Thoracic aorta (tissue), 2 donors: ENCODE data around the gene CDHR1. TPM values are rescaled to one million over a fixed set of nuclear protein-coding genes. Genes with fewer than 3 reads are reported as not detected.
"Not testable (repeated sequence)": the region's sequence is repeated elsewhere in the genome, so short reads cannot be mapped to it uniquely, and the experiment has no call there.

Experiments
- ATAC-seq: fragments of 150-250 bp; one replicate; pipeline ENCODE4 v1.8.0; 2017; ENCODE audit warnings: low read depth; ENCODE audit not compliant: insufficient number of reproducible peaks, low FRiP score
- DNase-seq: peaks from one replicate; pipeline ENCODE4 v3.0.0-alpha.2; 2020; ENCODE audit warnings: low spot score
- H3K27ac ChIP-seq, 2 donors: fragments of 200-600 bp; sonication (generic); 1 replicate in 1 of 2; 2 replicates in 1 of 2; pipeline ENCODE4 v1.5.1; 2016; ENCODE audit warnings: mild to moderate bottlenecking in 2 of 2, moderate library complexity in 2 of 2
- H3K27me3 ChIP-seq: fragments of 200-600 bp; sonication (generic); replicated peaks from 2 replicates; pipeline ENCODE4 v1.6.0; 2016; ENCODE audit warnings: mild to moderate bottlenecking; ENCODE audit not compliant: insufficient read depth
- H3K36me3 ChIP-seq: fragments of 200-600 bp; sonication (generic); one replicate; pipeline ENCODE4 v1.5.1; 2016
- H3K4me1 ChIP-seq, 2 donors: fragments of 200-600 bp; sonication (generic); 1 replicate in 1 of 2; 2 replicates in 1 of 2; pipeline versions ENCODE4 v1.5.1 to v1.6.0; 2016; ENCODE audit warnings: low read depth in 2 of 2, mild to moderate bottlenecking in 1 of 2; ENCODE audit not compliant: control insufficient read depth in 1 of 2
- H3K4me3 ChIP-seq: fragments of 200-600 bp; sonication (generic); 2 replicates; pipeline ENCODE4 v1.5.1; 2016; ENCODE audit warnings: mild to moderate bottlenecking
- H3K9me3 ChIP-seq: fragments of 200-600 bp; sonication (generic); 2 replicates; pipeline ENCODE4 v1.5.1; 2016
- CTCF ChIP-seq: fragments of 200-600 bp; sonication (generic); IDR thresholded peaks from one replicate; pipeline ENCODE4 v1.5.1; 2019; ENCODE audit warnings: antibody characterized with exemption
- total RNA-seq, 2 donors: library from RNA; depleted of rRNA; stranded (reverse); fragments of >200 nt; gene quantifications; one replicate each; pipeline versions ENCODE4 v1.1.0 to v1.2.3, GENCODE V29; 2016

CDHR1 gene
- total RNA-seq, 2 donors from 2014 or later: 0.14 TPM; not detected in 1

DNA sequence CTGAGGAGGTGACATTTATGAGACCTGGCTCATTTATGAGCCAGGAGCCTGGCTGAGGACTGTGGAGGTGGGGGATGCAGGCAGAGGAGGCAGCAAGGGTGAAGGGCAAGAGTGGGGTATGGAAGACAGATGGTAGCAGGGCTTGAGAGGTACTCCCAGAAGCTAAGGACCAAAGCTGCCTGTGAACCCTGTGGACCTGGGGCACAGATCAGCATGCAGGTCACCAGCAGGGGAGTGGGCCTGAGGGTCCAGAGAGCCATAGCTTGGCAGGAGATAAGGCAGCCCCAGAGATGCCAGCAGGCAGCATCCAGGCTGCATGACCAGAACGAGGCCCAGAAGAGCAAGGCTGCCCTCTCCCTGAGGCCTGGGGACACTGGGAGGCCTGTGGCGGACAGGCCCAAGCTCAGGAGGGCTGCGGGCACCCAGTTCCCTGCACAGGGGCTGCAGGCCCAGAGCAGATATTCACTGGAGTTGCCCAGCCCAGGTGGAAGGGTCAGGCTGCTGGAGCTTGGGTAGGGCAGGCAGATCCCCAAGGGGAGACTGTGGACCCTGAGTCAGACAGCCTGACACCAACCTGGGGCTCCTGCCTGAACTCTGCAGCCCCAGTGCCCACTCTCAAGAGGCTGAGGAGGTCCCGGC is 17.4 kb upstream of the CDHR1 start:
- Histone ChIP-seq H3K27ac (no peak overlapping the region), H3K4me1 (no peaks in the 10 kb centered on the region), H3K36me3 (no peaks in the 10 kb centered on the region), H3K27me3 (no peaks in the 10 kb centered on the region), H3K4me3 (no peak overlapping the region), H3K9me3 (no peaks in the 10 kb centered on the region)
- no peak for ATAC-seq
- DNase-seq: no peak
- TF ChIP-seq CTCF: no peak

DNA sequence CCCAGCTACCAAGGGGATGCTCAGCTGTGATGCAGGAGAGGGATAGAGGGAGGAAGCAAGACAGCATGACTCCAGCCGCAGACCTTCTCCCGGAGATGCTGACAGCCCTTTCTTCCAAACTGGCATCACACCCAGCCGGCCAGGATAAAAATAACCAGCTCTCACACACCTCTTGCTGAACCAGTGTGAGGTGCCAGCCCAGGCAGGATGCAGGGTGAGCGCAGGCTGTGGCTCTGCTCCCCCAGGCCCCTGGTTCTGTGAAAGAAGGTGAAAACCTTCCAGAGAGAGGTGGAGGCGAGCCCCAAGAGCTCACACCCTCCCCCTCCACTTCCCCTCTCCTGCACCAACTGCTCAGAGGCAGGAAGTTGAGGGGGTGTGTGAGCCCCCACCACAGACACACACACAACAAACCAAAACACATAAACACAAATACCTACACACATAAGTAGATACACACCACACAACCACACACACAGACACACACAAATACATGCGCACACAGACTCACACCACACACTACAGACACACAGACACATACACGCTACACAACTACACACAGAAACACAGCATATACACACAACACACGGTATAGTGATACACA is 16.7 kb upstream of the CDHR1 start:
- DNase-seq: no peak
- ATAC-seq: no peak

DNA sequence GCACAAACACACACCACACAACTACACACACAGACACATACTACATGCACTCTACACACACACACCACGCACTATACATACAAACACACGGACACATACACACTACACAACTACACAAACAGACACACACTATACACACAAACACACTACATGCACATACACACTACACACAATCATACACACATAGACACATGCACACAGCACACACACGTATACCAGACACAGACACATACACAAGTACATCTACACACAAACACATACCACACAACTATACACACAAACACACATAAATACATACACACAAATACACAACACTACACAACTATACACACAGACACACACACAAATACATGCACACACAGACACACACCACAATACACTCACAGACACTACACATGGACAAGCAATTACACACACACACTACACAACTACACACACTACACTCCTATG is 16.2 kb upstream of the CDHR1 start:
- ATAC-seq: no peak
- Histone ChIP-seq H3K27ac (no peak overlapping the region), H3K36me3 (no peaks in the 10 kb centered on the region), H3K27me3 (no peaks in the 10 kb centered on the region), H3K4me1 (no peaks in the 10 kb centered on the region), H3K4me3 (no peak overlapping the region), H3K9me3 (no peaks in the 10 kb centered on the region)
- no peak for DNase-seq
- no peak for TF ChIP-seq CTCF

More for the DNA sequence above, 16.7 kb upstream of the CDHR1 start:
- H3K4me1 ChIP-seq: no peaks in the 10 kb centered on the region
- no peaks in the 10 kb centered on the region for H3K36me3 ChIP-seq
- no peak for TF ChIP-seq CTCF
- no peaks in the 10 kb centered on the region for H3K27me3 ChIP-seq
- H3K27ac ChIP-seq: no peak overlapping the region
- no peak overlapping the region for H3K4me3 ChIP-seq
- H3K9me3 ChIP-seq: no peaks in the 10 kb centered on the region

DNA sequence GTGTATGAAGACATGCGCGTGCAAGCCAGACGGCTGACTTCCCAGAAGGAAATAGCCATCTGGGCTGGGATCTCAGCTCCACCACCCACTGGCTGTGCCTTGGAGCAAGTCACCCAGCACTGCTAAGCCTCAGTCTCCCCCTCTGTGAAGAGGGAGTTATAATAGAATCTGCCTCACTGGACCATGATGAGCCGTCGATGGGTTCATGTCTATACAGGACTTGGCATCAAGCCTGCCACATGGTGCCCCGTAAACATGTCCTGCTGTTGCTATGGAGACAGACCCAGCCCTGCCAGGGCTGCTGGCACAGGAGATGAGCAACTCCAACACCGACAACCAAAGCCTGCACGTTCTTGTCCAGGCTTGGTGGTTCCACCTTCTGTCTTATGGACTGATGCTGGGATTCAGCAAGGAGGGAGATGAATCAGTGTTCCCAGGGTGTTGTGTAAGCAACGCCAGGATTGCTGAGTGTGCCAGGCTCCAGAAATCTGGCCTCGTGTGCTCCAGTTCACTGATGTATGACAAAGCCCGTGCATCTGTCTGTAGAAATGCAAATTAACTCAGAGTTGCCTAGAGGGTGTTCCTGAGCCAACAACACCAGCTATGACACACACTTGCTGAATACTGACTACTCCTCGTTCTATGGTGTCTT is 15.2 kb upstream of the CDHR1 start:
- ATAC-seq (no peak), DNase-seq (no peak)
- H3K9me3 ChIP-seq: no peaks in the 10 kb centered on the region
- no peak overlapping the region for H3K27ac ChIP-seq
- no peaks in the 10 kb centered on the region for H3K4me1 ChIP-seq
- no peak for TF ChIP-seq CTCF
- H3K4me3 ChIP-seq: no peak overlapping the region
- no peaks in the 10 kb centered on the region for H3K27me3 ChIP-seq
- H3K36me3 ChIP-seq: no peaks in the 10 kb centered on the region

DNA sequence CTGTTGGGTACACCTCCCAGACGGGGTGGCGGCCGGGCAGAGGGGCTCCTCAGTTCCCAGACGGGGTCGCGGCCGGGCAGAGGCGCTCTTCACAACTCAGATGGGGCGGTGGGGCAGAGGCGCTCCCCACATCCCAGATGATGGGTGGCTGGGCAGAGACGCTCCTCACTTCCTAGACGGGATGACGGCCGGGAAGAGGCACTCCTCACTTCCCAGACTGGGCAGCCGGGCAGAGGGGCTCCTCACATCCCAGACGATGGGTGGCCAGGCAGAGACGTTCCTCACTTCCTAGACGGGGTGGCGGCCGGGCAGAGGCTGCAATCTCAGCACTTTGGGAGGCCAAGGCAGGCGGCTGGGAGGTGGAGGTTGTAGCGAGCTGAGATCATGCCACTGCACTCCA is 14.0 kb upstream of the CDHR1 start:
- not testable (repeated sequence) for DNase-seq, ATAC-seq, H3K36me3 ChIP-seq, H3K27ac ChIP-seq, H3K4me3 ChIP-seq, H3K27me3 ChIP-seq, H3K9me3 ChIP-seq, H3K4me1 ChIP-seq
